AG10803 (cell line): ENCODE results near the gene XPNPEP3.

Experiments
- DNase-seq: peaks from one replicate; pipeline ENCODE4 v3.0.0; 2010; ENCODE audit warnings: low read depth
- H3K4me3 ChIP-seq: 2 replicates; pipeline ENCODE4 v1.5.1; 2011; ENCODE audit warnings: mild to moderate bottlenecking, low read length, control low read depth
- TF ChIP-seq, protein P1 (sequence below): conservative IDR thresholded peaks from 2 replicates; pipeline ENCODE4 v1.5.1; 2011; ENCODE audit warnings: mild to moderate bottlenecking, low read length, control low read depth, inconsistent platforms

XPNPEP3 gene

DNA sequence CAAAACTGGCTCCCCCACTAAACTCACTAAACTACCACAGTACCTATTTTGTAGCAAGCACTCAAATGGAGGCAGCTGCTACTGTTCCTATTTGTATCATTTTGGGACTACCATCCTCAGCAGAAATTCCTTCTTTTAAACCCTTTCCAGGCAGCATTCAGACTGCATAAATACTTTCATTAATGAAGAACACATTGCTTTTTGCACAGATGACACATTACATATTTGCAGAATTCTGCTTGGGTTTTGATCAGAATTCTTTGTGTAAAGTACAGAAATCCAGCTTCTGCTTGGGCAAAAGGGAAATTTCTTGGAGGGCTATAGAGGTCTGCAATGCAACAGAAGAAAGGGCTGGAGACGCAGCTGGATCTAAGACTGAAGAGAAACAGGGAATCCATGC lies 118.4 kb downstream of the XPNPEP3 start:
- no peak overlapping the region for H3K4me3 ChIP-seq
- TF ChIP-seq, protein P1, sequence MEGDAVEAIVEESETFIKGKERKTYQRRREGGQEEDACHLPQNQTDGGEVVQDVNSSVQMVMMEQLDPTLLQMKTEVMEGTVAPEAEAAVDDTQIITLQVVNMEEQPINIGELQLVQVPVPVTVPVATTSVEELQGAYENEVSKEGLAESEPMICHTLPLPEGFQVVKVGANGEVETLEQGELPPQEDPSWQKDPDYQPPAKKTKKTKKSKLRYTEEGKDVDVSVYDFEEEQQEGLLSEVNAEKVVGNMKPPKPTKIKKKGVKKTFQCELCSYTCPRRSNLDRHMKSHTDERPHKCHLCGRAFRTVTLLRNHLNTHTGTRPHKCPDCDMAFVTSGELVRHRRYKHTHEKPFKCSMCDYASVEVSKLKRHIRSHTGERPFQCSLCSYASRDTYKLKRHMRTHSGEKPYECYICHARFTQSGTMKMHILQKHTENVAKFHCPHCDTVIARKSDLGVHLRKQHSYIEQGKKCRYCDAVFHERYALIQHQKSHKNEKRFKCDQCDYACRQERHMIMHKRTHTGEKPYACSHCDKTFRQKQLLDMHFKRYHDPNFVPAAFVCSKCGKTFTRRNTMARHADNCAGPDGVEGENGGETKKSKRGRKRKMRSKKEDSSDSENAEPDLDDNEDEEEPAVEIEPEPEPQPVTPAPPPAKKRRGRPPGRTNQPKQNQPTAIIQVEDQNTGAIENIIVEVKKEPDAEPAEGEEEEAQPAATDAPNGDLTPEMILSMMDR: no peak
- peak; percentile 70 for DNase-seq

DNA sequence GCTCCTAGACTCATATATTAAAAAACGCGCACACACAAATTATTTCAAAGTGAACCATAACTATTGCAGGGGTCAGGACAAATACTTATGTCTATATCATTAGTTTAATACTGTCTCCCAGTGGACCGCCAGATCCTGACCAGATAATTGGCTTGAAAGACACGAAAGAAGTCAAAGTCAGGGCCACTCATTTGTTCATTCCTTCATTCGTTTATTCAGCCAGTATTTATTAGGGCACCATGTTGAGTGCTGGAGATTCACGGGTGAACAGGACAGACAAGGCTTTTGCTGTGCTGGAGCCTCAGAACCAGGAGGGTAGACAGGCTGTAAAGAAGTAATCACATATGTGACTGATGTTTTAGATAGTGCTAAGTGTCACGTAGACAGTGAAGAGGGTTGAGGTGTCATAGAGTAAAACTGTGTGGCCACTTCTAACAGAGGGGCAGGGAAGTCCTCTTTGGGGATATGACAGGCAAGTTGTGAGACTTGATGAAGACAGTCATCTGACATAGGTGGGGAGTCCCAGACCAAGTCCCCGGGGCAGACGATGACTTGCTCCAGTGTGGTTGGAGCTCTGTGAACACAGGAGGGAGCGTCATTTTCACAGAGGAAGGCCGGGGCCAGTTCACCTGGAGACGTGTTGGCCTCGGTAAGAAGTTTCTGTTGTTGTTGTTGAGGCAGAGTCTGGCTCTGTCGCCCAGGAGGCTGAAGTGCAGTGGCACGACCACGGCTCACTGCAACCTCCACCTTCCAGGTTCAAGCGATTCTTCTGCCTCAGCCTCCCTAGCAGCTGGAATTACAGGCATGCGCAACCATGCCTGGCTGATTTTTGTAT lies 120.1 kb downstream of the XPNPEP3 start:
- no peak overlapping the region for H3K4me3 ChIP-seq
- DNase-seq: no peak
- TF ChIP-seq, protein P1: no peak

DNA sequence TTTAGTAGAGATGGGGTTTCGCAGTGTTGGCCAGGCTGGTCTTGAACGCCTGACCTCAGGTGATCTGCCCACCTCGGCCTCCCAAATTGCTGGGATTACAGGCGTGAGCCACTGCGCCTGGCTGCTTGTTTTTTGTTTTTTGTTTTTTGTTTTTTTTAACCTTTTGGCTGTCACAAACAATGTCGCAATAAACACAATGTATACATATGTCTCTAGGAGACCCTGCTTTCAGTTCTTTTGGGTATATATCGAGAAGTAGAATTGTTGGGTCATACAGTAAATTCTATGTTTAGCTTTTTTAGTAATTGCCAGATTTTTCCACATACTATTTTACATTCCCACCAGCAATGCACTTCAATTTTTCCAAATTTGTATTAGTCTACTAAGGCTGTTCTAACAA lies 122.2 kb downstream of the XPNPEP3 start:
- DNase-seq: no peak
- TF ChIP-seq, protein P1: no peak

DNA sequence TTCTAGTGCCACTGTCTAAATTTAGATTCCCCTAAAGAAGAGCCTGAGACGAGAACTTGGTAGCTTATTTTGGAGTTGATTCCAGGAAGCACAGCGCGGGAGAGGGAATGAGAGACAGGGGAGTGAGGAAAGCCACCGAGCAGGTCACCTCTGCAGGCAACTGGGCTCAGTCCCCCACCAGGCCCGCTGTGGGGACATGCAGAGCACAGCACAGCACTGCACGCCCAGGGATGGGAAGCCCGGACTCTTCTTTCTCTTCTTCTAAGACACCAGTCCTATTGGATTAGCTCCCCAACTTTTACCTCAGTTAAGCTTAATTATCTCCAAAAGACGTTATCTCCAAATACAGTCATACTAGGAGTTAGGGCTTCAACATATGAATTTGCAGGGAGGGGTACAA lies 122.9 kb downstream of the XPNPEP3 start:
- TF ChIP-seq, protein P1: no peak
- no peak for DNase-seq
- no peak overlapping the region for H3K4me3 ChIP-seq

More for the DNA sequence above, 122.2 kb downstream of the XPNPEP3 start:
- H3K4me3 ChIP-seq: no peak overlapping the region
